Subcutaneous adipose tissue (tissue), 4 donors: ENCODE measurements around the gene SLC4A3. TPM values are rescaled to one million over a fixed set of nuclear protein-coding genes. Genes with fewer than 3 reads are reported as not detected.

Source experiments
- CTCF ChIP-seq: fragments of 450-650 bp; IDR thresholded peaks from one replicate; pipeline ENCODE4 v1.5.1; 2016; ENCODE audit warnings: low read depth, mild to moderate bottlenecking, control low read depth, antibody characterized with exemption, moderate library complexity
- total RNA-seq, 4 donors: library from RNA; depleted of rRNA; stranded (reverse); fragments of >200 nt; gene quantifications; one replicate each; pipeline ENCODE4 v1.1.0, GENCODE V29; 2016

SLC4A3 gene
- total RNA-seq, 4 donors from 2014 or later, result 0.65 to 5.7 (median 1.8) TPM

- TF ChIP-seq CTCF, result no peak
Observed at GRCh38 chr2:219614076-219614860, 13.2 kb upstream of the SLC4A3 start.

GRCh38 chr2:219615036-219615435, 12.4 kb upstream of the SLC4A3 start:
- no peak for TF ChIP-seq CTCF

- TF ChIP-seq CTCF, result no peak
Observed at GRCh38 chr2:219615894-219616293, 11.5 kb upstream of the SLC4A3 start.

GRCh38 chr2:219616550-219616949, 10.9 kb upstream of the SLC4A3 start:
- no peak for TF ChIP-seq CTCF

GRCh38 chr2:219618733-219619122, 8.7 kb upstream of the SLC4A3 start:
- no peak for TF ChIP-seq CTCF

GRCh38 chr2:219619235-219619634, 8.2 kb upstream of the SLC4A3 start:
- TF ChIP-seq CTCF, result no peak

- TF ChIP-seq CTCF, result no peak
Observed at GRCh38 chr2:219620546-219620945, 6.9 kb upstream of the SLC4A3 start.
